8988T (cell line): ENCODE data around the gene EFNA5.
A peak's percentile ranks its signal among the peaks of the same experiment; 100 is the strongest.

Experiments used
- DNase-seq: peaks from one replicate; pipeline ENCODE4 v3.0.0; 2011

Gene EFNA5

DNA sequence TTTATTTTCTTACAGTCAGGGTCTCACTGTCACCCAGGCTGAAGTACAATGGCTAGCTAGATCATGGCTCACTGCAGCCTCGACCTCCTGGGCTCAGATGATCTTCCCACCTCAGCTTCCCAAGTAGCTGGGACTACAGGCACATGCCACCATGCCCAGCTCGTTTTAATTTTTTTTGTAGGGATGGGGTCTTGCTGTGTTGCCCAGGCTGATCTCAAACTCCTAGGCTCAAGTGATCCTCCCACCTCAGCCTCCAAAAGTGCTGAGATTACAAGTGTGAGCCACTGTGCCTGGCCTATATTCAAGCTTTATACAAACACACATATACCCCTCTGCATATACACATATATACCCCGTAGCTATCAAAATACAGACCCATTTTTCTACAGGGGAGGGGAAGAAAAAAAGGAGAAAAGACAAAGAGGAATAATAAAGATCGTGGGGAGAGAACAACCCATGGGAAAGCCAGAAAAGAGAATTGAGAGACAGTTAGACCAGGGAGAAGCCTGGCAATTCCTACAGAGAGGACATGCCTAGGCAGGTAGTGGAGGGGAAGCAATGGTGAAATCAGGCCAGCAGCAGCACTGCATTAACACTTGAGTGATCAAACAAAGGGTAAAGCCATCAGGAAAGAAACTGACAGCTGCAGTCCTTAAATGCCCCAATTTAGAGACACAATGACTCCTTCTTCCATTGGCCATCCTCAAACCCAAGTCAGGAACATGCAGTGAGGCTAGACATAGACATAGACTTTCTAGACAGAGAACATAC is 102.7 kb downstream of the EFNA5 start:
- no peak for DNase-seq

DNA sequence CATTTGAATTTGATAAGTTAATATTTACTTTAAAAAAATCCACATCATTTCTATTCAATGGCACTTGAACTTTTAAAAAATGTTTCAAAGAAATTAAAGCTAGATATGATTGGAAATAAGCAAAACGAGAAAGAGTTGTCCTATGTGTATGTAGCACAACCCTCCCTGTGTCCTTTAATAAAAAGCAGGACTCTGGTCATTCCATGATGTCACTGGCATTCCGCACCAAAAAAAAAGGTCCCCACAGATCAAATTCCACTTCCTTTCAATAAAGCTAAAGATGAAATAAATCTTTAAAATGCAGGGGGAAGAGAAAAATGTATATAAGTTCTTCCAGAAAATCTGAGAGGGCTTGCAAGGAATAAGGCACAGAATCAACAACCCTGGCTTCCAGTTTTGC is 103.8 kb downstream of the EFNA5 start:
- no peak for DNase-seq

DNA sequence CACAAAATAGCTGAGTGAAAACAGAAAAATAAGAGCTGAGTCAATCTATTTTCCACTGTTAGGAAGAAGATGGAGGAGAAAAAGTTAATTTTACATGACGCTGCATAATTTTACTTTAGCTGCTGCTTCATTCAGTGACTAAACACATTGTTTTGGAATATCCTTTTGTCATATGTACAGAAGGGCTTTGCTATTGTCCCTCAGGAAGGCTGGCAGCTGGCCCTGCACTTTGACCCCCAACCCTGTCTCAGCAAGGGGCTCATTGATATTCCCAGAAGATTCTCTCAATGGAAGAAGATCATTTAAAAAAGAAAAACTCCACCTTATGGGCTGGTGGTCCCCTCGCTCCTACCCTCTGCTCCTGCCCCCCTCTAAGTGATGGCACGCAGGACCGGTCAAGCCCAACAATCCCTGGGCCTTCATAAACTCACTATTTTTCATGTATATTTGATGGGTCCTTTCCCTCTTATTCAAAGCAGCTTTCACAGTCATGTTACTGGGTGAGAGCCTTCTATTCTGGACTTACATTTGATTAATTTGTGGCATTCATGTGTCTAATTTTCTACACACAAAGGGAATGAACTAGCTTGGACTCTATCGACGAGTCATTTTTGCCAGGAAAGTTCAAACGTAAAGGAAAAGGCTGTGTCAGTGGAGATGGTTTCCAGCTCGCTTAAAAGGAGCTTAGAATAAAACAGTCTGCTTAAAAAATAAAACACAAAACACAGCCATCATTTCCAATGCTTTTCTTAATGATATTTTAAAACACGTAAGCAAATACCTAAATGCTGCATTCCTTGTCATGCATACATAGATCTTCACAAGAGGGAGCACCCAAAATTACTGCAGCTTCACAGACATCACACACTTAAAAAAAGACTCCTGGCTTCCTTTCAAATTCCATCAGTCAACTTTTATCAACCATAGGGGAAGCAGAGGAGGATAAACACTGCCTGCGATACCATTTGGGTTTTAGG is 104.7 kb downstream of the EFNA5 start:
- DNase-seq, result no peak

DNA sequence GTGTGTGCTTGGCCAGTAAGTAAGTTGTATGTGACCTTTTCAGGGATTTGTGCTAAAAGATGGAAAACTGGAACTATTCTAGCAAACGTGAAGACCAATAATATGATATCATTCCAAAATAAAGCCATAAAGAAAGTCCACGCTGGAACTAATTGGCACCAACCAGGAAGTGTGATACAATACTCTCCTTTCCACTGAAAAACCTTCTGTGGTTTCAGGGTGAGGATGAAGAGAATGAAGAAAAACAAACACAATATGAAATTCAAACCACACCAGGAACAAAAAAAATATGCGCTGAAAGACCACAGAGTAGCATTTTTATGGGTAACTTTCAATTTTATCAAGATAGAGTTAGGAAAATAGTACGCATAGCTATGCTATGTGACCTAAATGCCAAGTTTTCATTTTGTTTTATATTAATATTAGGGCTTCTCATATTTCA is 105.8 kb downstream of the EFNA5 start:
- DNase-seq, result no peak

DNA sequence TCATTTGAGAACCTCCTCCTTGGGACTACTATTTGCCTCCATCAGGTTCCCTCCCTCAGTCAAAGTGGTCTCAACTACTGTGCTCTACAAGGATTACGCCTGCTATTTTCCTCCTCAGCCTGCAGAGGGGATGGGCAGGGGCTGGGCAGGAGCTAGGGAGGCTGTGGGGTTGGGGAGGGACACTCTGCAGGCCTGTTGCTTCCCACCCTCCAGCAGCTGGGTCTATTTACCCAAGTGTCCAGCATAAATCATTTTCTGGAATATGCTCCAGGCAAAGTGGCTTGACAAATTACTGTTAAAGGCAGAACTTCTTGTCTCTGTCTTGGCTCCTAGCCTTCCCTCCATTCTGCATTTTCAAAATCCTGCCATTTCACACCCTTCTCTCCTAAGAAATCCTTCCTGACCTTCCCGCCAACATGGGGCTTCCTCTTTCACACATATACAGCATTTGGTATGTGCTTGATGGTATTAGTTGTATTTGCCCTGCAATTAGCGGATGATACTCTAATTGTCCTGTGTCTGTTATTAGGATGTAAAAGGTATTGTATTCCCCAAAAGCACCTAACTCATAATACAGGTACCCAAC is 106.7 kb downstream of the EFNA5 start:
- no peak for DNase-seq

DNA sequence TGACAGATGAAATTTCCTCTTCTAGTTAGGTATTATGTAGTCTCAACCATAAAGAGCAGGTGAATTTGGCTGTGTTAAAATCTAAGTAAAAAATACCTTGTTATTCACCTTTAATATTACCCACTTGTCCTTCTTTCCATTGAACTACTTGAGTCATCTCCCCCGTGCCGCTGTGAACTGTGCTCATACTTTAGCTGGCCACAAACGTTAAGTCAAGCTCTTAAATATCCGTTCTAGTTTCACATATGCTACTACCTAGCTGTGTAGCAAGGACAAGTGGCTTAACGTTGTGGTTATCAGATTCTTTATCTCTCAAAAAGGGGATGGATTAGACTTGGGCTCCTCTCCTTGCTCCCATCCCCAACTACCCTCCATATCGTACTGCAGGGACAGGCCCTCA is 110.4 kb downstream of the EFNA5 start:
- DNase-seq, result no peak

DNA sequence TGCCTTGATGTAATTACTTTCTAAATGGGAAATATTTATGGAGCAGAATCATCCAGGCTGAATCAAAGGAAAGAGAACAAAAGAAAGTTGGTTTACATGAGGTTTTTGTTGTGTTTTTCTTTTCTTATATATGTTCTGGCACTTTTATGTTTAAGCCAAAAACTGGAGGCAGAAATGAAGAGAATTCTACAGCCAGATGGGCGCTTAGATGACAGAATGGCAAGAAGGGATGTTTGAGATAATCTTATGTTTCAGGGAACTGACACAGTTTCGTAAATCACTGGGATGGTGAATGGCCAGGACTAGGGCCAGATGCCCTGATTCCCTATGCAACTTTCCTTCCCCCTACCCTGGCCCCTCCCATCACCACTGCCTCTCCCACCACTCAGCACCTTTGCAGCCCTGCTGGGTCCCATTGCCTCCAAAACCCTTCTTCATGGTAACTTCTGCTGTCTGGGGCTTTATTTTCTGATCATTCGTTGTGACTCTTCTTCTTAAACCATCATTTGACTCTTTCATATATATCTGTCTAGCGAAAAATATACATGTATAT is 111.8 kb downstream of the EFNA5 start:
- DNase-seq, result no peak

DNA sequence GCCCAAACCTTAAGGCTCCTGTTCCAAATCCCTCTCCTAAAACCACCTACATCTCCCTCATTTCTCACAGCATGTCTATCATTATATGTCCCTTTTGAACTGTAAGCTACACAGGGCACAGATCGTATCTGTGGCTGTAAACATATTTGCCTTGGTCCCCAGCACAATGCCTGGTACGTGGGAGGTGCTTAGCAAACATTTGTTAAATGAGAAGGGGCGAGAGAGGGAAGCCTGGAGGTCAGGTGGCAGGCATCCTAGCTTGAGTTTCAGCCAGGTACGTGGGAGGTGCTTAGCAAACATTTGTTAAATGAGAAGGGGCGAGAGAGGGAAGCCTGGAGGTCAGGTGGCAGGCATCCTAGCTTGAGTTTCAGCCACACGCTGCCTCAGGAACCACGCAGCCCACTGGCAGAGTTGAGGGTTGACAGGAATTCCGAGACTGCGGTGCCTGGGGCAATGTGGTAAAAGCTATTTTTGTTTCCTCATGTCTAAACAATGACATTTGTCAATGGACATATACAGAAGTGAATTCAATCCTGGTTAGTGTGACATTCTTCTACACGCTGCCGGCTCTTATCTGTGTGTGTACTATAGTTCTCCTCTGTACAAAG is 113.6 kb downstream of the EFNA5 start:
- DNase-seq, result peak; percentile 14

DNA sequence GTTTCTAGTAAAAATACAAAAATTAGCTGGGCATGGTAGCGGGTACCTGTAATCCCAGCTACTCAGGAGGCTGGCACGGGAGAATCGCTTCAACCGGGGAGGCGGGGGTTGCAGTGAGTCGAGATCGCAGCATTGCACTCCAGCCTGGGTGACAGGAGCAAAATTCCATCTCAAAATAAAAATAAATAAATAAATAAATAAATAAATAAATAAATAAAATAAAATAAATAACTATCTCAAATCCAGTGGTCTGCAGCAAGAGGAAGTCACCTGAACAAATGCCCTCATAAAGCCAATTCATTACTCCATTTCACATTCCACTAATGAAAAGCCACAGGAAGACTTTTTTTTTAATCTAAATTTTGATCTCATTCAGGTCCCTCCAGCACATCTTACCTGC is 114.2 kb downstream of the EFNA5 start:
- no peak for DNase-seq

DNA sequence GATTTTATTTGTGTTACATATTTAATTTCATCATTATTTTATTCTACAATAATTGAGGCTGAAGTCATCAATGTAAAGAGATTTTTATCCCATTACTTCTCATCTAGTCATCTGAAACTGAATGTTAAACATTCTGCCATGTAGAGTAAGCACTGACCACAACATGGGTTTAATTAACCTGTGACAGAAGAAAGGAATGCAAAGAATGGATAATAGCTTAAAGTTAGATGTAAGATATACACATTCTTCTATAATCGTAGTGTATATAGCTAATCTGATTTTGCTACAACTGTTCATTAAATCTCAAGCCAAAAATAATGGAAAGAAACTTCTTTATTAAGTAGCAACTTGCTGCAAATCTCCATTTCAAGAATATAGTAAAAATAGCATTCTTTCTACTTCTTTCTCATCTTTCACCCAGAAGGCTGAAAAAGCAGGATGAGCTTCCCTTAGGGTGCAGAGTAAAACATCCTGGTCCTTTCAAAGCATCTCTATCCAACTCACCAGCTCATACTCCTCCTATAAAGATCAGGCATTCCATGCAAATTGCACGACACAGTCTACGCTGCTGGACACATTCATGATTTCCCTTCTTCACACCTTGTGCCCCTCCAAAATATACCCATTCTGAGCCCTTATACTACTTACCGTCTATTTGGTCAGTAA is 115.2 kb downstream of the EFNA5 start:
- DNase-seq, result no peak

DNA sequence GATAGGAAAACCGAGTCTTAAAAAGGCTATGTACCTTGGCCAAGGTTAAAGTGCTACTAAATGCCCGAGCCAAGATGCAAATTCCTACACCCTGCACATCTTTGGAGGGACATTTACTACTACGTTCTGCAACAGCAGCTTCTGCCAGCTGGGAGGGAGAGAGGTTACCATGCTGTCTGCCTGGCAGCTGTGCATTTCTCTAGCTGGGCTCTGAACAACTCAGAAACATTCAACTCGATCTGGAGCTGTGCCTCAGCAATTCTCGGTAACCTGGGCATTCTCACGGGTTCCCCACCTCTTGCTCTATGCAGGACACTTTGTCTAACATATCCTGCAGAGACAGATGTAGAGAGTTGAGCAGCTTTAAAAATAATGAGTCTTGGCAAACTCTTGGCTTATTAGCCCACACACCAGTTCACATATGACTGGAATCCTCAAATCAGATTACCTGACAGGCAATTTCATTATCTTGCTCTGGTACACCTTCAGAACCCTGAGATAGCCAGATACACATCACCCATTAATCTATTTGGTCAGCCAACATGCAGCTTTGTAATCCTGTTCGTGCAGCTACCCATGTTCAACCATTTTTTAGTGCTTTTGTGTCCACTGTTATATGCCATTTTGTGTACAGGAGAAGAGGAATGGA is 115.8 kb downstream of the EFNA5 start:
- no peak for DNase-seq

DNA sequence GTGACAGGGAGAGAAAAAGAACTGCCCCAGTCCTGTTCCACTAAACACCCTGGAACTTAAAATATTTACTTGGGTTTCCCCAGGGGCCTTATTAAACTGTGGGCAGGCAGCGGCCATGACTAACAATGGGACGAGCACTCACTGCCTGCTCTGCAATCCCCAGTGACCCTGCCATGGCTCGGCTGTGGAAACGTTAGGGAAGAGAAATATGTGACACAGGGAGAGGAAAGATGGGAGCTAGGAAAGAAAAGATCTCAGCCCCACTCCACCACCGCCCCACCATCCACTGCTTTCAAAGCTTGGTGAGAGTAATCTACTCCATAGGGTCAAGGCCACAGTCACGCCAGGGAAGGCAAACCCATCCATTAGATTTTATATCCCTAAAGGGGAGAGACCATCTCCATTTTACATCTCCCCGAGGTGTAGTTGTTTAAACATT is 117.6 kb downstream of the EFNA5 start:
- no peak for DNase-seq

DNA sequence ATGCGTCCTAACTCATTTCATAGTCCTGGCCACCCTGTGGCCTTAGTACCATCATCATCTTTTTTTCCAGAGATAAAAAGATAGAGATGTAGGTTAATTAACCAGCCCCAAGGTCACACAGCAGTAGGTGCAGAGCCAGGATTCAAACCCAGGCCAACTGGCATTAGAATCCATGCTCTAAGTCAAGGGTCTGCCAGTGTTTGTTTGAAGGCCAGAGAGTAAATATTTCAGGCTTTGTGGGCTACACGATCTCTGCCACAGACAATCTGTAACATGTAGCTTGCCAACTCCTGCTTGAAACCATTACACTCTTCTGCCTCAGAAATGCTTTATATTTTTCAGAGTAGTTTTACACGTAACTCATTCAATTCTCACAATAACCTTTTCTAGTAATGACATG is 119.6 kb downstream of the EFNA5 start:
- no peak for DNase-seq

DNA sequence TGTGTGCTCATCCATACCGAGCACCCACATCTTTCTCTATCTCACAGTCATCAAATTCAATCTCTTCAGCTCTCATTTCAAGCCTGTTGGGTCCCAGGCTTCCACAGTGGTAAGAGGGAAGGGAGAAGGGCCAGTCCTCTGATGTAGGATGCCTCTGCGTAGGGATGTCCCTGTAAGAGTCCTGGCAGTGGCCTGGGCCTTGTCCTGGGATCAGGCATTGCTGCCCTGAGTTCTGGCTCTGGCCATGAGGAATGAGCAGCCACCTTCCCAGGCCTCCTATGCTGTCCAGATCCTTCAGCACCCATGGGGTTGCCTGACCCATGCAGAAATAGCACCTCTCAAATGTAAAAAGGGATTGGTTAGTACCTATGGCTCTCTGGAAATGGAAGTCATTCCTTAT is 121.2 kb downstream of the EFNA5 start:
- no peak for DNase-seq

DNA sequence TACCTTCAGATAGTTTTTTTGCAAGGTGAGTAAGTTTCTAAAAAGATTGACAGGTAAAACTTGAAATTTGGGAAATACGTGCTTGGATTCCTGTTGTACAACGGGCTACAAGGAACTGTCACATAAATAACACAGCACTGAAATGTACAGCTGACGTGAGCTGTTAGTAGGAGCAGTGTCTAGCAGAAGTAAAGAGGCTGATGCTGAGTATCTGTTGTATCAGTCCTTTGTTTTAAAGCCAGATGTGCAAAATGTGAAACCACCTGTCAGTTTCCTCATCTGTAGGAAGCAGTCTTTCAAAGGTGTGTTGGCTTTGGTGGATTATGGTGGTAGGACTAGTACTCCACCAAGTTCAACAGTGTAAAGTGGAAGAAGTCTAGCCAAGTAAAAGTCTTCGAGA is 122.3 kb downstream of the EFNA5 start:
- no peak for DNase-seq

DNA sequence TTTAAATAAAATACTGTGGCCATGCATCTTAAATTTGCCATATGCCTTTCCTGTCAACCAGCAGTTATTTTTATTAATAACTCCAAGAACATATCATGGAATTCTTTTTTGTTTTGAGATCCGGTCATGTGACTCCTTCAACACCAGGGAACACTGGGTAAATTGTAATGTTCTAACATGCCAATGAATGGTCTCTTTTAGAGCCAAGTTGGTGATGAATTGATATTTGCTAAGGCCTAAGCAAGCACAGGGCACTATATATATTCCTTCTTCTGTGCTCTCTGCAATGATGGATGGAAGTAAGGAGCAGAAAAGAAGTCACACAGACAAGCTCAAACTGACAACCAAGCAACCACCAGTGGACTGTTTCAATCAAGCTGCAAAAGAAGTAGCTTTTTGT is 124.0 kb downstream of the EFNA5 start:
- DNase-seq, result no peak

DNA sequence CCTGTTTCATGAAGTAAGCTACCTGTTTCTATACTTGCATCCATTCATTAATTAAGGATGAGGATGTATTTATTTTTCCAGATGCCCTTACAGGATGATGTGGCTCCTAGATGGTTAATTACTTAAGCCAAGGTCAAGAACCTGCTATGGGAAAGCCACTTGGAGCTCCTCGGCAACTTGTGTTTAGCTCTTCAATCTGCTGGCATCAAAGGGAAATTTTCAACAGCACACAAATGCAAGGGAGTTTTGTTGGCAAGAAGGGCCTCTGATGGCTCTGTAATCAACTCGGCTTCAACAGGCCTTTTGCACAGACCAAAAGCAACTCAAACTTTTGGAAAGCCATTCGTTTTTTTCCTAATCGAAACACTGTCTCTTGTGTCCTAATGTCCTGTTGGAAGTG is 125.3 kb downstream of the EFNA5 start:
- DNase-seq, result no peak

DNA sequence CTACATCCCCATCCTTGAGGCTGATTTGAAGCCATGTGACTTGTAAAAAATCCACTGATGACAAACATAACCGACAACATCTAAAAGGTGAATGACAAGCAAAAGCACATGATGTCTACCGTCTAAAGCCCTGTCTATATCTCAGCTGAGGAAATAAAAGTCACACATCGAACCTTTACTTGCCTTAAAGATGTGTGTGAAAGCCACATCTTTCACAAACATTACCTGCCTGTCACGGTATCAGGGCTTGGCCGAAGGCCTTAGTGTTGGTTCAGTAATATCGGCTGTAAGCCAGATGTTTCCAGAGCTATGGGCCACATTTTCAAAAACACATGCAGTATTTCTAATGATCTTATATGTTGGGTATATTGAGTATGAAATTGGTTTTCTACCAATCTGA is 125.8 kb downstream of the EFNA5 start:
- no peak for DNase-seq

DNA sequence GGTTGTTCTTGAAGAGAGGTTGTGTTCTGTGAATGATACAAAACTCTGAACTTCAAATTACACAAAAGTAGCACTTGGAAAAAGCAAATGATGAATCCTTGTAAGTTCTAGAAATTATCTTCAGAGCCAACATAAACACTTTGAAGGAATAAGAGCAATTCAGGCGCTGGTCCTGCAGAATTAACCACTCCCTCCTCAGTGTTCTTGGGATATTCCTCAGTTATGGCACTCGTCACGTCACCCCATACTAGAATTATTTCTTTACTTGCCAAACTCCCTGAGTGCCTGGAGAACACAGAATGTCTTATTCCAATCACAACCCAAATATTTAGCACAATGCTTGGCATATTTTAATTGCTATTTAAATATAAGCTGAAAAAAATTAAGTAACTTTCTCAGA is 126.3 kb downstream of the EFNA5 start:
- DNase-seq, result no peak

DNA sequence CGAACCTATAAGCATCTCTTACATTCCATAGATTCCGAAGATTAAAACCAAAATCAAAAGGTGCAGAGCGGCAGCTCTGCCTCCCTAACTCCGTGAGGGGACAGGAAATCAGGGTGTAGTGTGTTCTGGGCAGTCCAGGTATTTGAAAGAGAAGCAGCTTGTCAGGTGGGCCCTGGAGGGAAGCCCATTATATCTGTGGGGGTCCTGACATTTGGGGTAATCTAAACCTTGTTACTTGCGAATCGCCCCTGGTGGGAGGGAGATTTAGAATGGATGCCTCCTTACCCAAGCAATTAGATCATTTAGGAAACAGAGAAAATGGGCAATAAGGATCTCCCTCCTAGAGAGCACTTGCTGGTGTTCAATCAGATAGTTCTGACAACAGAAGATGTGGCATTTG is 126.9 kb downstream of the EFNA5 start:
- DNase-seq, result no peak

DNA sequence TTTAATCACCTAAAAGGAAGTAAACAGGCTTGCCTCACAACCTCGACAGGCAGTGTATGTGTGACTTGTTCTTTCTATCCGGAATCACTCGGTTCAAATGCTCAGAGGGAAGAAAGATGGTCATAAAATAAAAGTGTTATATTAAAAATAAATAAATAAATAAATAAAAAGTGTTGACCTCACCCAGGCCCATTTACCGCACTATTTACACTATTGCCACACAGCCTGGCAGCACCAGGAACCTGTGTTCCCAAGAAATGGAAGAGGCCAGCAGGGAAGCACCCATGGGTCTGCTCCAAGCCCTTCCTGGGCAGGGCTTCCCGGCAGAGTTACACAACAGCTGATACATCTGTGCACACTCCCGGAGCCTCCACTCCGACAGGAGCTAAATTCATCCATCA is 127.9 kb downstream of the EFNA5 start:
- no peak for DNase-seq

DNA sequence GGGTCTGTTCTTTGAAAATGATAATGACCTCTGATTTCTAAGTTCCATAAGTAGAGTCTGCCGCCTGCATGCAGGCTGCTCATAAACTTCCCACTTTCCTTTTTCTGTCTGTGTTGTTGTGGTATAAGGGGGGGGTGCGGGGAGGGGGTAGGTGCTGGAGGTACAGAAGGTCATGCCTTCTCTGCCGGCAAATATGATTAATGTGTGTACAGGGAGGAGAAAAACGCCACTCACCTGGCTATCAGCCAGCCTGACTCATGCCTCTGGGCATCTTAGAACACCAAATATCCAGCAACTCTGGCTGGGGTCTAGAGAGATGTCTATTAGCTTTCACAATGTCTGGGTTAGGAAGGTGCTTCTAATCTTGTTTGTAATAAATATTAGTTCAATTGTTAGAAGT is 128.3 kb downstream of the EFNA5 start:
- DNase-seq, result peak; percentile 11
